Heart left ventricle (tissue), 13 donors: Measurements from ENCODE around the gene SVEP1.

Experiments used
- POLR2A ChIP-seq, 2 donors: fragments of 450-650 bp; IDR thresholded peaks; one replicate each; pipeline ENCODE4 v1.6.1; 2017; ENCODE audit warnings: antibody characterized with exemption in 2 of 2, mild to moderate bottlenecking in 2 of 2, moderate library complexity in 2 of 2
- TF ChIP-seq, protein P1 (sequence below), 12 donors: fragments of 200-600 bp; sonication (generic) in 4 of 12; IDR thresholded peaks; one replicate each; pipeline versions ENCODE4 v1.5.0 to v1.8.0; 2018 to 2022; ENCODE audit warnings: antibody characterized with exemption in 12 of 12, mild to moderate bottlenecking in 5 of 12
- donor health status: ischemic (EF 13 %, LVEDD 7.1; RV severe dilation, severe dysfunction).
- donor health status: DM: no; HTN: yes; CAD: no.
- donor health status: DM: no; HTN: no; CAD: no.
- donor health status: ischemic (EF 25% LVEDD 6.9; RV normal size, moderate dysfunction).
- donor health status: ischemic (EF 25% LVEDD 5.7; RV mildly dilated, moderate dysfunction).
- donor health status: ischemic (EF 35%, LVEDD 5.7; RV mildly dilated, moderate dysfunction).
- donor health status: nonischemic (EF 11% LVEDD 7.7; RV severe dilation, severe dysfunction).
- donor health status: DM: yes; HTN: yes; CAD: no.
- donor health status: PGD.
- donor health status: ischemic (EF 29% LVEDD 5.4; RV normal size, mild dysfunction).
- donor health status: nonischemic (EF 23%, LVEDD 6.1; RV moderate dilation, normal function).

DNA sequence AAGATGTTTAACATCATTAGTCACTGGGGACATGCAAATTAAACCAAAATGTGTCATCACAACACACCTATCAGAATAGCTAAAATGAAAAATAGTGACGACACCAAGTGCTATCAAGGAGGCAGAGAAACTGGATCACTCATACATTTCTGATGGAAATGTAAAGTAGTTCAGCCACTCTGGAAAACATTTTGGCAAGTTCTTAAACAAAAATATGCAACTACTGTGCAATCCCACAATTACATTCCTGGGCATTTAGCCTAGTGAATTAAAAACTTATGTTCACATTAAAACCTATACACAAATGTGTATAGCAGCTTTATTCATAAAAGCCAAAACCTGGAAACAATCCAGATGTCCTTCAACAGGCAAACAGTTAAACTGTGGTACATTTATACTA, 53.1 kb downstream of the SVEP1 start:
- TF ChIP-seq, protein P1, sequence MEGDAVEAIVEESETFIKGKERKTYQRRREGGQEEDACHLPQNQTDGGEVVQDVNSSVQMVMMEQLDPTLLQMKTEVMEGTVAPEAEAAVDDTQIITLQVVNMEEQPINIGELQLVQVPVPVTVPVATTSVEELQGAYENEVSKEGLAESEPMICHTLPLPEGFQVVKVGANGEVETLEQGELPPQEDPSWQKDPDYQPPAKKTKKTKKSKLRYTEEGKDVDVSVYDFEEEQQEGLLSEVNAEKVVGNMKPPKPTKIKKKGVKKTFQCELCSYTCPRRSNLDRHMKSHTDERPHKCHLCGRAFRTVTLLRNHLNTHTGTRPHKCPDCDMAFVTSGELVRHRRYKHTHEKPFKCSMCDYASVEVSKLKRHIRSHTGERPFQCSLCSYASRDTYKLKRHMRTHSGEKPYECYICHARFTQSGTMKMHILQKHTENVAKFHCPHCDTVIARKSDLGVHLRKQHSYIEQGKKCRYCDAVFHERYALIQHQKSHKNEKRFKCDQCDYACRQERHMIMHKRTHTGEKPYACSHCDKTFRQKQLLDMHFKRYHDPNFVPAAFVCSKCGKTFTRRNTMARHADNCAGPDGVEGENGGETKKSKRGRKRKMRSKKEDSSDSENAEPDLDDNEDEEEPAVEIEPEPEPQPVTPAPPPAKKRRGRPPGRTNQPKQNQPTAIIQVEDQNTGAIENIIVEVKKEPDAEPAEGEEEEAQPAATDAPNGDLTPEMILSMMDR (IDR thresholded peaks at IDR 0.05) = no peak
- TF ChIP-seq POLR2A (IDR thresholded peaks at IDR 0.05) = no peak
